Gastroesophageal sphincter (tissue), 3 donors: ENCODE measurements around the gene RITA1.

ENCODE experiments used
- CTCF ChIP-seq, 4 experiments: fragments of 200-600 bp in 2 of 4; fragments of 450-650 bp in 2 of 4; sonication (generic) in 1 of 4; IDR thresholded peaks; one replicate each; pipeline ENCODE4 v1.5.1; 2017 to 2019; ENCODE audit warnings: antibody characterized with exemption in 4 of 4, mild to moderate bottlenecking in 2 of 4, moderate library complexity in 2 of 4
- POLR2A ChIP-seq, 2 donors: fragments of 450-650 bp; IDR thresholded peaks; one replicate each; pipeline ENCODE4 v1.6.1; 2017; ENCODE audit warnings: antibody characterized with exemption in 2 of 2, mild to moderate bottlenecking in 2 of 2, moderate library complexity in 1 of 2
- POLR2AphosphoS5 ChIP-seq: sonication (generic); formaldehyde crosslinking; IDR thresholded peaks from one replicate; pipeline ENCODE4 v1.6.1; 2017; ENCODE audit warnings: antibody characterized with exemption

GRCh38 chr12:113136990-113137511, 48.5 kb upstream of the RITA1 start:
- TF ChIP-seq POLR2AphosphoS5 (no peak), POLR2A (IDR thresholded peaks at IDR 0.05) (no peak), CTCF (IDR thresholded peaks at IDR 0.05) (no peak)
